HG02759 (cell line): ENCODE data around the gene ARMC9.
"Not testable (repeated sequence)": the region's sequence is repeated elsewhere in the genome, so short reads cannot be mapped to it uniquely, and the experiment has no call there.

Source experiments
- ATAC-seq: cut with Tn5 transposase; IDR thresholded peaks from one replicate; pipeline ENCODE4 v1.9.1; 2021; ENCODE audit warnings: mild to moderate bottlenecking, moderate library complexity; ENCODE audit not compliant: unreplicated experiment

ARMC9 gene

GRCh38 chr2:231238689-231239088, 40.3 kb downstream of the ARMC9 start:
- no peak for ATAC-seq

GRCh38 chr2:231239751-231240150, 41.3 kb downstream of the ARMC9 start:
- no peak for ATAC-seq

GRCh38 chr2:231241755-231242507, 43.5 kb downstream of the ARMC9 start:
- ATAC-seq: no peak

- ATAC-seq: no peak
These were observed 45.4 kb downstream of the ARMC9 start for GRCh38 chr2:231243866-231244265.

GRCh38 chr2:231244382-231245248, 46.2 kb downstream of the ARMC9 start:
- no peak for ATAC-seq

- no peak for ATAC-seq
These were observed 47.0 kb downstream of the ARMC9 start for GRCh38 chr2:231245249-231246094.

- ATAC-seq: no peak
These were observed 47.9 kb downstream of the ARMC9 start for GRCh38 chr2:231246171-231246842.

GRCh38 chr2:231250146-231250545, 51.7 kb downstream of the ARMC9 start:
- ATAC-seq: no peak

- ATAC-seq: no peak
These were observed 52.3 kb downstream of the ARMC9 start for GRCh38 chr2:231250698-231251097.

- not testable (repeated sequence) for ATAC-seq
These were observed 54.9 kb downstream of the ARMC9 start for GRCh38 chr2:231253292-231253691.

GRCh38 chr2:231256494-231256893, 58.1 kb downstream of the ARMC9 start:
- ATAC-seq: no peak

- no peak for ATAC-seq
These were observed 59.3 kb downstream of the ARMC9 start for GRCh38 chr2:231257763-231258162.

- ATAC-seq: no peak
These were observed 60.3 kb downstream of the ARMC9 start for GRCh38 chr2:231258701-231259100.

- no peak for ATAC-seq
These were observed 60.7 kb downstream of the ARMC9 start for GRCh38 chr2:231259104-231259503.

- no peak for ATAC-seq
These were observed 62.2 kb downstream of the ARMC9 start for GRCh38 chr2:231260442-231261208.

GRCh38 chr2:231263118-231263831, 64.8 kb downstream of the ARMC9 start:
- ATAC-seq: no peak

GRCh38 chr2:231270221-231271114, 72.0 kb downstream of the ARMC9 start:
- ATAC-seq: no peak

GRCh38 chr2:231272991-231273390, 74.6 kb downstream of the ARMC9 start:
- ATAC-seq: no peak
